ENCODE data around the gene SAMD5.

The SAMD5 gene

DNA sequence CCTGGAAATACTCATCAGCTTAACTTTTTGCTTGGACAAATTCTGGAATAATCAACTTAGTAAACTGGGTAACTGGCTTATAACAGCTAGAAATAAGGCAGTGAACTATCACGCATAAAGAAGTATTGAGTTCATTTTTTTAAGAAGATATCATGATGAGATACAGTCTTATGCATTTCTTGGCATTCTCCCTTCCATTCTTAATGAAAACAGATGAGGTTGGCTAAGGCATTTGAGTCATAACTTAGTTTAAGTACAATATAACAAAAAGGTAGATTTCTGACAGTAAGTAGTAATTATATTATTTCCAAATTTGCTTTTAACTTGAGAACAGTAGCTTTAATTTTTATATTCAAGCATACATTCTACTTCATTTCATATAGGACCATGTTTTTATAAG lies 56.1 kb downstream of the SAMD5 start:
- TF ChIP-seq, protein P1, sequence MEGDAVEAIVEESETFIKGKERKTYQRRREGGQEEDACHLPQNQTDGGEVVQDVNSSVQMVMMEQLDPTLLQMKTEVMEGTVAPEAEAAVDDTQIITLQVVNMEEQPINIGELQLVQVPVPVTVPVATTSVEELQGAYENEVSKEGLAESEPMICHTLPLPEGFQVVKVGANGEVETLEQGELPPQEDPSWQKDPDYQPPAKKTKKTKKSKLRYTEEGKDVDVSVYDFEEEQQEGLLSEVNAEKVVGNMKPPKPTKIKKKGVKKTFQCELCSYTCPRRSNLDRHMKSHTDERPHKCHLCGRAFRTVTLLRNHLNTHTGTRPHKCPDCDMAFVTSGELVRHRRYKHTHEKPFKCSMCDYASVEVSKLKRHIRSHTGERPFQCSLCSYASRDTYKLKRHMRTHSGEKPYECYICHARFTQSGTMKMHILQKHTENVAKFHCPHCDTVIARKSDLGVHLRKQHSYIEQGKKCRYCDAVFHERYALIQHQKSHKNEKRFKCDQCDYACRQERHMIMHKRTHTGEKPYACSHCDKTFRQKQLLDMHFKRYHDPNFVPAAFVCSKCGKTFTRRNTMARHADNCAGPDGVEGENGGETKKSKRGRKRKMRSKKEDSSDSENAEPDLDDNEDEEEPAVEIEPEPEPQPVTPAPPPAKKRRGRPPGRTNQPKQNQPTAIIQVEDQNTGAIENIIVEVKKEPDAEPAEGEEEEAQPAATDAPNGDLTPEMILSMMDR (IDR thresholded peaks at IDR 0.05; ENCODE audit: low read depth, low read length): no peak
- H3K9me3 ChIP-seq: no peaks in the 10 kb centered on the region
- no peaks in the 10 kb centered on the region for H3K27me3 ChIP-seq
- H3K36me3 ChIP-seq: no peaks in the 10 kb centered on the region
- no peak overlapping the region for H3K4me3 ChIP-seq (ENCODE audit: low read depth, low read length)
- no peaks in the 10 kb centered on the region for H3K4me1 ChIP-seq
- no peak for DNase-seq

DNA sequence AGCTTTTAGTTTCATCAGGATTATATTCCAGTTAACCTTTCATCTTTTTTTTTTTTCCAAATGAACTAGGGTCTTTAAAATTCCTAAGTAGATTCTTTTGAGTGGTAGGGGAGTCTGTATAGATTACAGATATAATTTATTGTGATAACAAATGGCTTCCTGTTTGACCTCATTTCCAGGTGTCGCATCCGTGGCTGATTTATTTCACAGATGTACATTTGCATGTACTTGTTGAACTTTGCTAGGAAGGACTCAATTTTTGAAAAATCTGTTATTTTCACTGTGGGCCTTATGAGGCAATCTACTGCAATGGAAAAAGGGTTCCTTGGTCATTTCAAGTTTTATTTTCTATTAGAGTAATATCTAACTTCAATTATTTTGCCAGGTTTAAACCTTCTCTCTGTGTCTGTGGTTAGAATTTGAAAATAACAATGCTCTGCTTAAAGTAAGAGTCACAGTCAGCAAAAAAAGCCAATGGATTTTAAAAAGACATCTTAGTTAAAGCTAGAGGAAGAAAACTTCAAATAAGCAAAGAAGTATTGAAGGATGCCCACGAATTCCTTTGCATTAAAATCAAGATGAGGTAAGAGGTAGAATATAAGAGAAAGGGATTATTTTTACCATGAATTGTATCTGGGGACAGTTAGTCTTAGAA lies 57.9 kb downstream of the SAMD5 start:
- H3K36me3 ChIP-seq: no peaks in the 10 kb centered on the region
- no peaks in the 10 kb centered on the region for H3K4me1 ChIP-seq
- no peaks in the 10 kb centered on the region for H3K9me3 ChIP-seq
- H3K27me3 ChIP-seq: no peaks in the 10 kb centered on the region
- TF ChIP-seq, protein P1 (IDR thresholded peaks at IDR 0.05; ENCODE audit: low read depth, low read length): no peak
- DNase-seq: no peak
- no peak overlapping the region for H3K4me3 ChIP-seq (ENCODE audit: low read depth, low read length)

DNA sequence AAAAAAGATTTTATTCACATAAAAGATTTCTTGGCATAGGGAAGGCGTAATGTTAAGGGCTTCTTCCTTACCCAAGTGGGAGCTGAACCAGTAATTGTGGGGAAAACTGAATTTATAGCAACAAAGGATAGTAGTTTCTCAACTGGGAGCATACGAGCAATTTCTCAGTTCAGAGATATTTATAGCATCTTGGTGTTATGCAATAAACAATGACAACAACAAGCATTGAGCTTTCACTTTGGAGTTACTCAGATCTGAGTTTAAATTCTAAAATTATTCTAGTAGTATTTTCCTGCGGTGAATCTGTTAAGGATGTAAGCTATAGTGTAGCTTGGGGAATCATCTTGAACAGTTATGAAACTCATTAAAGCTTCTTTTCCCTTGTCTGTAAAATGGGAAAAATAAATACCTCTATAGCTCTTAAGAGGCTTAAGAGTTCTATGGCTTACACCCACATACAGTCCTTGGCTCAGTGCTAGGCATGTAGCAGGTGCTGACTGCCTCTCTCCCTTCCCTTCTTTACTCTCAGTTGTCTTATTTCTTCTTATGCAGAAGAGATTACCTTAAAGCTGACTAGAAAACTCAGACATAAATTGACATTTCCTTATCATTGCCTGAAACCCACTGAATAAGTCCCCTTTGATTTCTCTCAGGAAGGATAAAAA lies 58.8 kb downstream of the SAMD5 start:
- no peaks in the 10 kb centered on the region for H3K36me3 ChIP-seq
- no peaks in the 10 kb centered on the region for H3K27me3 ChIP-seq
- H3K9me3 ChIP-seq: no peaks in the 10 kb centered on the region
- no peak for DNase-seq
- TF ChIP-seq, protein P1 (IDR thresholded peaks at IDR 0.05; ENCODE audit: low read depth, low read length): no peak
- H3K4me1 ChIP-seq: no peaks in the 10 kb centered on the region
- H3K4me3 ChIP-seq (ENCODE audit: low read depth, low read length): no peak overlapping the region

DNA sequence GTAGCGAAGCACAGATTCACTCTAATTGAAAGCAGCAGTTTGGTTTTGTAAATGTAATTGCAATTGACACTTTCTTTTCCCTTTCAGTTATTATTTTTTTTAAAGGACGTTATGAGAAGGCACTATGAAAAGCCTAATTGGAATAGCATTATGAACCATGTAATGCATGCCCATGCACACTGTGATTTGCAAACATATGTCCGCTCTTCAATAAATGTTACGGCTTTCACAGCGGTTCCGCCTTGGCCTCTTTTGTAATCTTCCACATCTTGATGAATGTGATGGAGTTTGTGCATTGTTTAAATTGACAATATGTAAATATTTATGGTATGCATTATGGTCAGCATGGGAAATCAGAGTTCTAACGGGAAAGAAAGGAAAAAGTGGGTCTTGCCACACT lies 61.3 kb downstream of the SAMD5 start:
- no peaks in the 10 kb centered on the region for H3K27me3 ChIP-seq
- TF ChIP-seq, protein P1 (IDR thresholded peaks at IDR 0.05; ENCODE audit: low read depth, low read length): no peak
- no peak for DNase-seq

DNA sequence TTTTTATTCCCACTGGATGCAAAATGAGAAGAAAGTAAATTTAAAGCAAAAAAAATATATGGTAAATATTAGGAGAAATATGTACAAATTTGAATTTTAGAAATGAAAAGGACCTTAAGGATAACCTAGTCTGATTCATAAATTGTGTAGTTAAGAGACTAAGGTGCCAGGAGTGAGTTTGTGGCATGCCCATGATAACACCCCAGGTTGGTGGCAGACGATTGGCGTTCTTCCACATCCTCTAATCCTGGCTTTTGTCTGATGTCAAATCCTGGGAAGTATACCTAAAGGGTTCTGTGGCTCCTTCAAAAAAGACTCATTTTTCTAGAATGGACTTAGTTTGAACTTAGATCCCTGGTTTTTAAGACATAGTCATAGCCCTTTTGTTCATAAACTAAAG lies 62.2 kb downstream of the SAMD5 start:
- Histone ChIP-seq H3K36me3 (no peaks in the 10 kb centered on the region), H3K9me3 (no peaks in the 10 kb centered on the region), H3K4me3 (ENCODE audit: low read depth, low read length) (no peak overlapping the region), H3K4me1 (no peaks in the 10 kb centered on the region), H3K27me3 (no peaks in the 10 kb centered on the region)
- TF ChIP-seq, protein P1 (IDR thresholded peaks at IDR 0.05; ENCODE audit: low read depth, low read length): no peak
- no peak for DNase-seq

More for the DNA sequence above, 61.3 kb downstream of the SAMD5 start:
- Histone ChIP-seq H3K36me3 (no peaks in the 10 kb centered on the region), H3K4me3 (ENCODE audit: low read depth, low read length) (no peak overlapping the region), H3K4me1 (no peaks in the 10 kb centered on the region), H3K9me3 (no peaks in the 10 kb centered on the region)

DNA sequence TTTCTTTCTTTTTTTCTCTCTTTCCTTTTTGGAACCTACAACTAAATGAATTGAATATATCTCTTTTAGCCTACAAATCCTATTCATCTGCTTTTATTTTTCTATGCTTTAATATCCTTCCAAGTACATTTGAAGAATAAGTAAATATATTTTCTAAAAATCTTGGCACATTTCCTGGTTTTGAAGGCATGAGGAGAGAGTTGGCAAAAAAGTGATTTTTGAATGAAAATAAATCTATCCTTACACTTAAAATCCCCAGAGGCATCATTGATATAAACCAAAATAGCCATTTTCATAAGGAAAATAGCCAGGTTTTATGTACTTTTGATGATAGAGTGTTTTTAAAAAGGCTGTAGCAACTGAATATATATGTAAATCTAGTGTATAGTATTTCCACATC lies 69.0 kb downstream of the SAMD5 start:
- H3K36me3 ChIP-seq: no peaks in the 10 kb centered on the region
- H3K4me3 ChIP-seq (ENCODE audit: low read depth, low read length): no peak overlapping the region
- no peaks in the 10 kb centered on the region; the same call in 1 of the 2 replicates for H3K9me3 ChIP-seq
- no peaks in the 10 kb centered on the region for H3K27me3 ChIP-seq
- no peaks in the 10 kb centered on the region for H3K4me1 ChIP-seq
- DNase-seq: no peak
- TF ChIP-seq, protein P1 (IDR thresholded peaks at IDR 0.05; ENCODE audit: low read depth, low read length): no peak
